Measurements from ENCODE around the gene MAMLD1.
A peak's percentile ranks its signal among the peaks of the same experiment; 100 is the strongest.

MAMLD1 gene

DNA sequence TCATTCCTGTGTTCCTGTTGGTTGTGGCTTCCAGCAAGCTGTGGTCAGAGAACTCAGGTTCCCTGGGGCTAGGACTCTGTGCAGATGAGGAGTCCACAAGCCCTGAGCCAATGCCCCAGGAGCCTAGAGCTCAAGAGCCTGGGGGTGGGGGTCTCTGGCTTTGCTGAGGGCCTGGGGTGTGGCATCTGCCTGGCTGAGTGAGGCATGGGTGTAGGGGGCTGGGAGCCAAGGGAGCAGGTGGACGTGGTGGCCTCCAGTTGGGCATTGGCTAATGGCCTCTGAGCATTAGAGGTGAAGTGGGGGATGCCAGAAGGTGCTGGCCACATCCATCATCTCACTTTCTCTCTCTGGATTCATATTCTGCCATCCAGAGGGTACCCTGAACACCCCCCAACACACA, 5.3 kb upstream of the MAMLD1 start:
- DNase-seq (ENCODE audit: low spot score), result no peak

DNA sequence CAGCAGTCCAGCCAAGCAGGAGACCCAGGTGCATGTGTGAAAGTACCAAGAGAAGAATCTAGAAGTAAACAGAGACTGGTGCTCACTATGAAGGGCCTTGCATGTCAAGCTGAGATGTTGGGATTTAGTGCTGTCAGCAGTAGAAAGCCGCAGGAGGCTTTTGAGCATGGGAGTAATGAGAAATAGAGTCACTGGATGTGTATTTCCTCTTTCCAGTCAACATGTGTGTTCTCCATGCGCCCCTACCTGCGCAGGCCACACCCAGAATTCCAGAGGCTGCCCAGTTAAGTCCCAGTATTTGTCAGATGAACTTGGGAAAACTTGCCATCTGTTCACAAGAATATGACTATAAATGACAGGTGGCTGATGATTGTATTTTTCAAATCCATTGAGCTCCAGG, 4.5 kb upstream of the MAMLD1 start:
- DNase-seq (ENCODE audit: low spot score), result no peak

DNA sequence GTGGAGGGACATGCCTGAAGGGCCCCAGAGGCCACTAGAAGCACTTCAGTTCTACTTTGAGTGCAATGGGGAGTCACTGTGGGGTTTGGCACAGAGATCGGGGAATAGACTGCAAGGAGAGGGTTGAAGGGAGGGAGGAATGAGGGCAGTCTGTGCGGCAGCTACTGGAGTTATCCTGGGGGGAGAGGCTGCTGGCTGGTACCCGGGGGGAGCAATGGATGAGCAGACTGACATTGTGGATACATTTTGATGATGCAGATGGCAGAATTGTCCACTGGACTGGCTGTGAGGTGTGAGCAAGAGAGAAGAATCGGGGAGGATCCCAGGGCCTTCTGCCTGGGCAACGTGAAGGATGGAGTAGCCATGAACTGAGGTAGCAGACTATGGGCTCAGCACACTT, 2.8 kb upstream of the MAMLD1 start:
- no peak for DNase-seq (ENCODE audit: low spot score)

DNA sequence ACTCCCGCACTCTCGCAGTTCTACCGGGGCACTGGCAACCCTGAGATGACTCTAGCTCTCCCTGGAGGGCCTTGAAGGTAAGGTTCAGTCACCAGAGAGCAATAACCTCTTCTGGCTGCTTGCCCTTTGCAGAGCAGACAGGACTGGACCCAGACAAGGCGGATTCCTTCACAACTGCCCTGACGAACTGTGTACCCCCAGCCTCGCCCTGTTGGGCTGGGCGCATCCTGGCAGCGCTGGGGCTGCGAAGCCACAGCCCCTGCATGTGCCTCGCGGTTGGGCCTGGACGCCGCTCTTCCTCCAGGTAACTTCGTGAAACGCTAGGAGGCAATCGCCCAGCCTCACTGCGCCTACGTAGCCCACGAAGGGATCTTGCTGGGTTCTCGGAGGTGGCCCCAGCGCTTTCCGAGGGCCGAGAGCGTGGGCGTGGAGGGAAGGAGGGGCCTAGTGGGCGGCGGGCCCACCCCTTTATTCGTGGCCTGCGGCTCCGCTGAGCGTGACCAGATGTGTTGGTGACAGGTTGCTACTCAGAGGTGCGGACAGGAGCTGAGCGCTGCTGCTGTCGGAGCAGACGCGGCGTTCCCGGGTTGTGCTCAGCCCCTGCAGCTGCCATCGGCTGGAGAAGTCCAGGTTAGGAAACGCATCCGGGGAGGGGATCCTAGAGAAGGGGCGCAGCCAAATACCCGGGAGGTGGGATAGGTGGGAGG, 1.9 kb upstream of the MAMLD1 start:
- DNase-seq (ENCODE audit: low spot score), result no peak

DNA sequence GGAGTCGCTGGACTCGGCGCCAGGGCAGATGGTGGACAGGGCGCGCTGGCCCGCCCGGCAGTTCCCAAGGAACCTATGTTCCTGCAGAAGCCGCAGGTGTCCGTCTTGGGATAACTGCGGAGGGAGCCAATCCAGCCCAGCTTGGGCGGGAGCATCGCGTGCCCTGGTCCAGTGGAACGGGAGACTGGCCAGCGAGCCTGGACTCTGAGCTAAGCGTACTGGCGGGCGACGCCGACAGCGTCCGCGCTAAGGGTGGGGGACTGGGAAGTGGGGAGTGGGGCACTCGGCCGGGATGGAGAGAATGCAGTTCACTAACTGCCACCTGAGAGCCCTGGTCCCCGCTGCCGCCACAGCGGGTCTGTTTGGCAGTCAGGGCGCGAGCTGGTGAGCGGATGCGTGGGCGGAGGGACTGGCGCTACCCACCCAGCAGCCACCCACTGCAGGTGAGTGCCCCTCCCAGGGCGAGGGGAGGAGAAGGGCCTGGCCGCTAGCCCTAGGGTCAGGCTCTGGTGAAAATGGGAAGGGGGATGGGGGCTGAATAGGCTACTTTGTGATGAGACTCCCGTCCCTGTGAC, 1.3 kb upstream of the MAMLD1 start:
- DNase-seq (ENCODE audit: low spot score), result peak; percentile 23

DNA sequence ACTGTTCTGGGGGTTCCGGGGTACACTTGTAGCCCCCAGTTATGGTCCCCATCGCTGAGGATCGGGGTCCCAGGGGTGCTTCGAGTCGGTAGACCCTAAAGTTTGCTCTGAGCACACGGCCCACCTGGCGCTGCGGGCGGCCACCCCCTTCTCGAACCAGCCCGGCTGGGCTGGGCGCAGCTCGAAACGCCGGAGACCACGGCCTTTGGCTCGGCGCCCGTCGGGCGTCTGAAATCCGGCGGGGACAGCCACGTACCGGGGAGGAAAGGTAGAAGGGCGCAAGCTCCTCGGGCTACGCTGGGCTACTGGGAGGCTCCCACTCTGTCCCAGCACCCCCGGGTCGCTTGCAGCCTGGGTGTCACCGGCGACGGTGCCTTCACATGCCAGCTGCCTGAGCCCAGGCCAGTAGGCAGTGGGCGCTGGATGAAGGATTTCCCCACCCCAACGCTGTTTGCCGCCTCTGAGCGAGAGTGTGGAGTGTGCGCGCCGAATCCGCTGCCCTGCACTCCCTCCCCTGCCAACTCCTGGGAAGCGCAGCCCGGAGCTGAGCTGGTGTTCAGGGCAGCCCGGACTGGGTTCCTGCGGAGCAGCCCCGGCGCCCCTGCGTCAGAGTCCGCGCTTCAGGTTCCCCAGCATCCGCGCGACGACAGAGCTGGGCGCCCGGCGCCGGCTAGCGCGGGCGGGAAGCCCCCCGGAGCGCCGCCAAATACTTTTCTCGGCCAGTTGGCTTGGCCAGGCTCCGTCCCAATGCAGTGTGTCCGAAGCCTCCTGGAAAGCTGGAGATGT, 637 bp downstream of the MAMLD1 start:
- peak; percentile 10 for DNase-seq (ENCODE audit: low spot score)

DNA sequence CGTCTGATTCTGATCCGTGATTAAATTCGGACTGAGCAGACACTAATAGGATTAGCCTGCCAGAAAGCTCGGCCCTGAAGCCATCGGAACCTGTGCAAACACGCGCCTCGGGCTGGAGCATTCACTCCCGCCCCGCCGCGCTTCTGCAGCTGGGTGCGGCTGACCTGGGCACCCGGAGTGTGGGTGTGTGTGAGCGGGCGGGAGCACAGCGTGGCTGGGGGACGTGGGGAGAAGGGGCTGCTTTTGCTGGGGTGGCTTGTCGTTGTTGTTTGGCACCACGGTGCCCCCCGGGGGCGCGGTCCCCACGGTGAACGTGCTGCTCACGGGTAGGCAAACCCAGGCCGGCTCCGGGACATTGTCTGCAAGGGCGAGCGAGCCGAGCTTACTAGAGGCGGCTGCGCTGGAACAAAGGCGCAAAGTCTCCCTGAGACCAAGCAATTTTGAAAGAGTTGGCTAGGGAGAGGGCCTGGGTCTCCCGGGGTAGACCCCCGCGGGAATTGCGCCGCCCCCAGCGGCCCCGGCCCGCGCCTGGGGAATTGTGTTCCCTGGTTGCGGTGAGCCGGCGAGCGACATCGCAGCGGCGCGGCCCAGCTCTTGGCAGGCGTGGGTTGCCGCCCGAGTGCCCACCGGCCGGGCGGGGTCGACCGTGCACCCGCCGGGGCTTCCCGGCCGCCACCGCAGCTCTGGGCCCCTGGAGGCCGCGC, 1.4 kb downstream of the MAMLD1 start:
- DNase-seq (ENCODE audit: low spot score), result peak; percentile 11

DNA sequence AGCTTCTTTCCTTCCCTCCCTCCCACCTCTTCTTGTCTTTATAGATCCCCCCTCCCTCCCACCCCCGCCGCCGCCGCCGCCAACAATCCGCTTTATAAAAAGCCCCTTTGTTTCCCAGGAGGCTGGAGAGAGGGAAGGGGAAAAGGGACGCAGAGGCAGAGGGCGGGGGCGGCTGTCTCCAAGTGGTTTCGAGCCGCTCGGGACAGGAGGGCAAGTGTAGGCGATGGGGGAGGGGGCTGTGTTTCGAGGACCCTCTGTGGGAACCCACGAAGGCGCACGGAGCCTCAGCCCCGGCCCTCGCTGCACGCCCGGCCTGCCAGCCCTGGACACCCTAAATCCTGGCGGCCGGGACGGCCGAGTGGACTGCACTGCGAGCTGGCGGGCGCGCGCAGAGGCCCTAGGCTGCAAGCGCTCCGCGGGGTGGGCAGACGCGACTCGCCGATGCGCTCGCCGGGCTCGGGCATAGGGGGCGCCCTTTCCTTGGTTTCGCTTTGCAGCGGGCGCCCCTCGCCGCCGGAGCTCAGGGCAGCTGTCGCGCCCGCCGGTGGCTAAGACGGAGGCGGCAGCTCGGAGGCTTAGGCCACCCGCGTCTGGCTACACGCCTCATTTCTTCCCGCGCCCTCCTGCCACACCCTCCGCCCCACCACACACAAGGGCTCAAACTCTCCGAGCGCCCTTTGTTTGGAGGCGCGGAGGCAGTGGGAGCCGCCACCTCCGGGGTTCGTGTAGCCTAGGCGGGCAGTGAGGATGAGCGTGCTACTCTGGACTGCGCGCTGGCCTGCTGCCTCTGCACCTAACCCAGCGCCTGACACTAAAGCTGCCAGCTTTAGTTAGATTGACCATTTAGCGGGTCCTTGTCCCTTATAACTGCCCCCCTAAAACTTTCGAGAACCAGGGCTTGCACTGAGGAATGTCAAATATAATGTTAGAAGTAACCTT, 2.2 kb downstream of the MAMLD1 start:
- peak; percentile 41 for DNase-seq (ENCODE audit: low spot score)

DNA sequence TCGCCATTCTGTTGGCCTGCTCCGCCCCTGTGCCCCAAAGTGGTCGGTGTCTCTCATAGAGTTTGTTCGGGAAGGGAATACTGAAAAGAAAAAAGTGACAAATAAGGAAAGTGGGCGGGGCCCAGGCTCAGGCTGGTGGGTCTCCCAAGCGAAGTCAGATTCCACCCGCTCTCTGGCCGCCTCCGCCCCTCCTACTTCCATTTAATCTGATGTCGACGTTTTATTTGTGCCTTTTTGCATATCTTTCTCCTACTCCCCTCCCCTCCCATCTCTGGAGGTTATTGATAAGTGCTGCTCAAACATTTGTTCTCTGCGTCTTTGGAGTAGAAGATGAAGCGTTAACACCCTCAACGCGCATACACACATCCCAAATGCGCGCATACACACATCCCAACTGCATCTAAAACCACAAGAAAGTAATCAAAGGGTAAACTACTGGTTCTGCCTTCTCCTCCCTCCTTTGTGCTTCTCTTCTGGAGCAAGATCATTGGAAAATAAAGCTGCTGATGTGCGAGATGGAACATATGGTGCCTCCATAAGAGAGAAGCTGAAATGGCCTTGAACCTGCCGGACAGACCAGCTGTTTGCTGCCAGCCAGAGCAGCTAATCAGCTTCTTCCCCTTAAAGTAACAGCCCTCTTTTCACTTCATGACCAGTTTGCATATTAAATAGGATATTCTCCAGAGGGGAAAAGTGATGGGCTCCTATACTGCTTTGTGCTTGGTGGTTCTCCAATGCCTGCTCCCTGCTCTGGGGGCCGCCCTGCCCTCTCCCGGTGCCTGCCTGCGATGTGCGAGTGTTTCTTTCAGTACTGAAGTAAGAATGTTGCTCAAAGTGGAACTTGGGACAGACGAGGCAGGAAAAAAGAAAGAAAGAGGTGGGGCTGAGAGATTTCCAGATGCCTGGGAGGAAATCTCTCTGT, 3.1 kb downstream of the MAMLD1 start:
- DNase-seq (ENCODE audit: low spot score), result peak; percentile 16

DNA sequence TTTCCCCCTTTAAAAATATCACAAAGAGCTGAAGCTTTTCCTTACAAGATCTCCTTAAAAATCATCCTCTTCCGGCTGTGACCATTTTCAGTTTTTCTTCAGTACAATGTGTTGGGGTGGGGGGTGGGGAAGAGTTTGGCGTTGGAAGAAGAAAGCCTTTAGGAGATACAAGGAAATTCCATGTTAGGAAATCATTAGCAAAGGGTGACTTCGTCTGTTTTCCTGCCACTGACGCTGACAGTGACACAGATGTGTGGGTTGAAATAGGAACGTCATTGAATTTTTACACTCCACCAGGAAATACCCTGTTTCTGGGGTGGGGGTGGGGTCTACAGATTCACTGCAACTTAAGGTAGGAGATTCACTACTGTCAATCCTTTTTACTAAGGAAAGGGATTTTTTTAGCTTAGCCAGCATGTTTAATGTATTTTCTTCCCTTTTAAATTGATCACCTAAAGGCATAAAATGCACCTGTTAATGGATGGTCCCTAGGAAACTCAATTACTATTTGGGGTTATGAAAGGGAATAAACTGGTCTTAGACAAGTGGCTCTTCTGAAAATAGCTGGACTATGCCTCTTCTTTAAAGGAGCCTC, 3.9 kb downstream of the MAMLD1 start:
- no peak for DNase-seq (ENCODE audit: low spot score)

DNA sequence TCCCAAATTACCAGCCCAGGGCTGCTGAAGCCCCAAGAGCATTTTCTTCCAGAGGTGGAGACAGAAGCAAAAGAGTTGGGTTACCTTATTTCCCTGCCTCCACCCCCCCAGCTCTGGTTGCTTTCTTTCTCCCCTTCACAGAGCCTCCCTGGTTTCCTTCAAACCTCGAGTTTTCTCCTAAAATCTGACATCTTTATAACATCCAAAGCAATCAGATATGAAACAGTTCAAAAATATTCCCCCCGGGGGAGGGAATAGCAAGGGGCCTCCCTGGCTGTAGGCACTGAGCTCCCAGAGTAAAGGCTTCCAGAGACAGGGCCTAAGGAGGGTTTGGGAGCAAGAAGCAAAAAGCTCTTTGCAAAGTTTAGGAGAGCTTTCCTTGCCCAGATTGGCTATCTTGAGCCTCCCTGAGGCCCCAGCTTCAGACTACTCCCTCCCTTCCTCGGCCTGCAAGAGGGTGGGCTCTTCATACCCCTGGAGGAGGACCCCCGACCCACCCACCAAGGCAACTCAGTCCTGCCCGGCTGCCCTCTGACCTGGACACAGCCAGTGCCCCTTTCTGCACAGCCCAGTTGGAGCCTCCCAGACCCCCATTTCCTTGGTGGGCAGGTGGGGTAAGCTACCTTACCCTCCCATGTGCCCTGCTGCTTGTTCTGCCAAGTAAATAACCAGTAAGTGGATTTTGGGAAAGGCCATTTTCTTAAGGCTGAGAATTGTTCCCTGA, 7.6 kb downstream of the MAMLD1 start:
- no peak for DNase-seq (ENCODE audit: low spot score)

DNA sequence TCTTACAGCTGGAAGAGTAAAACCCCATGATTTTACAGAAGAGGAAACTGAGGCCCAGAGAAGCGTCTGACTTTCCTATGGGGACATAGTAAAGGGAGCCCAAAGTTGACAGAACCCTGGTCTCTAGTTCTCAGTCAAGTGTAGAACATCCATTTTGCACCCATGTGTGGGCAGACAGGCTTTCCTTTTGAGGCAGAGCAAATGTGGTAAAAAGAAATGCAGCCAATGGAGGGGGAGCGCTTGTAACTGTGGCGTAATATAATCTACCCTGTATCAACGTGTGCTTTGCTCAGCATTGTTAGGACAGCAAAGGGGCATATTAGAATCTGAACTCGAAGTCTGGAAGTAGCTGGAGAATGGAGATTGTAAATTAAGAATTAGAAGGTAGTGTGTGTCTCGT, 8.8 kb downstream of the MAMLD1 start:
- no peak for DNase-seq (ENCODE audit: low spot score)

DNA sequence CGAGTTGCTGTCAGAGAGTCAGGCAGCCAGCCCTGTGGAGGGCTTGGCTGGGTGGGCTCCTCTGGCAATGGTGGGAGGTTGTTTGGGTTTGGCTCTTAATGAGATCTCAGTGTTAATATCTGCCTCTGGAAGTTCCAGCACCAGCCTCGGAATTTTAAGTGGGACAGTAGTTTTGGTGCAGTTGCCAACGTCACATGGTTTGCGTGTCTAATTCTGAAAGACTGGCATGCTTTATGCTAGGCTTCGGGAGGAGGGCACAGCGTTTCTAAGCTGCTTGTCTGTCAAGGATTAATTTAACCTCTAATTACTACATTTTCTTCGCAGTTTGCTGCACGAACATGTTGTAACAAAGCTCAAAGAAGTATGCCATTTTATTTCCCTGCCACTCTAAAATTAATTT, 9.2 kb downstream of the MAMLD1 start:
- DNase-seq (ENCODE audit: low spot score), result peak; percentile 5

DNA sequence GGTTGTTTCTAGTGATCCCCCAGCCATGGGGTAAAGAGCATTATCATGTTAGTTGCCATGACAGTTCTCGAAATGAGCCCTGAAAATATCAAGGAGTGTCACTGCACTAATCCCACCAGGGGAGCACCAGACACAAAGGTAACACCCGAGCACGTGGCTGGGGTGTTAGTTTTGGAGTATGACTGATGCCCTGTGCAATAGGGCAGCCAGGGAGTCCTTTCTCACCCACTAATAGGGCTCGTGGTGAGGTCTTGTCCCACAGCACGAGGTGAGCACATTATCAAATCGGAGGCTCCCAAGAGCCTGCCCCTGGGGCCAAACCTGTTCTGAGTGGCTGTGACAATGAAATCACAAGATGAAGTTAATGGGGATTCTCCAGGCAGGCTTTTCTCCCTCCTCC, 9.6 kb downstream of the MAMLD1 start:
- DNase-seq (ENCODE audit: low spot score), result no peak

DNA sequence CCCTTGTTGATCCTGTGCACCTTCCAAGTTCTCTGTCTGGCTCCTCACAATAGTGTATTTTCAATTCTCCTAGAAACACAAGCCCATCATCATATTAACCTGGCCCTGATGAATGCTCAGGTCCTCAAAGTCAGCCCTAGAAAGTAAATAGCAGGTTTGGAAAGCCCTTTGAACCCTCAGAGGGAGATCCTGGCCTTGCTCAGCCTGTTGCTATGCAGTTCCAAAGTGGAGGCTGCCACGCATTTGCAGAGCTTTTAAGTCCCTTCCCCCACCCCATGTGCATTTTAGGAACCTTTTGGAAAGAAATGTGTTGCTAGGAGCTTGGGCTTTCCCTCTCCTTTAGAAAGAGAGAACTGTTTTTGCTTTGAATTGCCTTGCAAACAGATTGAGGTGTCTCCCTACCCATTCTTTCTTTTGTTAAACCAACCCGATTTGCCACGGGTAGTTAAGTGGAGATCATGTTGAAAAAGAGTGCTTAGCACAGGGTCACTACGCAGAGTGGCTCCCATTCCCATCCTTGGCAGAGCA, 12.2 kb downstream of the MAMLD1 start:
- DNase-seq (ENCODE audit: low spot score), result no peak

DNA sequence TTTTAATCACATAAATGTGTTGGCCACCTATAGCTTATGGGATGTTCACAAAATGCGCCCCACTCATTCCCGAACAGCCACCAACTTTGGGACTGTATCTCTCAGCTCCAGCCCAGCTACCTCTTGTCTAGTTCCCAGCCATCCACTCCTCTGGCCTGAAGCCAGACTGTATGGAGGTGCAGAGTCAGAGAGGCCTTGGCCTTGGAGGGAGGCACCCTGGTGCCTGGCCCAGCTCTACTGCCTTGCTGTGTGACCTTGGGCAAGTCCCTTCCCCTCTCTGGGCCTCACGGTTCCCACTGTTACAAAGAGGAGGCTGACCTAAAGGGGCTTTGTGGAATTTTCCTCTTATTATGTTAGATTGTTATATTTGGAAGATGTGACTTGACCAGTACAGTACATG, 13.9 kb downstream of the MAMLD1 start:
- no peak for DNase-seq (ENCODE audit: low spot score)

DNA sequence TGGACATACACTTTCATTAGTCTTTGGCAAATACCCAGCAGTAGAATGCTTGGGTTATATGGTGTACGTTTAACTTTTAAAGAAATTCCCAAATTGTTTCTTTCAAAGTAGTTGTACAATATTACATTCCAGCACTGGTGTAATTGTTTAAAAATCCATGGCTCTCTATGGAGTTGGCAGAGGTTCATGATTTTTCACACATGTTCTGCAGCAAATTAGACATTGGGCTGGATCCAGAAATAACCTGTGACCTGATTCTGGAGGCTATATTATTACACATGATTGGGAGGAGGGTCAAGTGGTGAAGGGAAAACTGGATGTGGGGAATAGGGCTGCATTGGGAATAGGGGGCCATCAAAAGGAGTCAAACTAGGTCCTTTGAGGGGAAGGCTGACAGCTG, 41.9 kb downstream of the MAMLD1 start:
- no peak for DNase-seq (ENCODE audit: low spot score)

DNA sequence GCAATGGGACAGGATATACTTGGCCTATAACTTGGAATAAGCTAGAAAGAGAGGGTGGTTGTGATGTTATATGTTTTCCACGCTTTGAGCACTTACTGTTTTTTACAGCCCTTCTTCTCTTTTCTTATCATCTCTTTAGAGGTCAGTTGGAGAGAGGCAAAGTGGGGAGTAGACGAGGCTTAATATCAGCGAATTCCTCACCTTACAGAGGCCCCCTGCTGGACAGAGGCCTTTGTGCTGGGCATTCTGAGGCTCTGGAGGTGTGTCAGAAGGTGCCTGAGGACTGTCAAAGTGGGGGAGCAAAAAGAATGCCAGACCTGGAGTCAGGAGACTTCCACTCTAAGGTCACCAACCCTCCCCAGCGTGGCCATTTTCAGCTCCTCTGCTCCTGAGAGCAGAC, 42.5 kb downstream of the MAMLD1 start:
- DNase-seq (ENCODE audit: low spot score), result no peak

DNA sequence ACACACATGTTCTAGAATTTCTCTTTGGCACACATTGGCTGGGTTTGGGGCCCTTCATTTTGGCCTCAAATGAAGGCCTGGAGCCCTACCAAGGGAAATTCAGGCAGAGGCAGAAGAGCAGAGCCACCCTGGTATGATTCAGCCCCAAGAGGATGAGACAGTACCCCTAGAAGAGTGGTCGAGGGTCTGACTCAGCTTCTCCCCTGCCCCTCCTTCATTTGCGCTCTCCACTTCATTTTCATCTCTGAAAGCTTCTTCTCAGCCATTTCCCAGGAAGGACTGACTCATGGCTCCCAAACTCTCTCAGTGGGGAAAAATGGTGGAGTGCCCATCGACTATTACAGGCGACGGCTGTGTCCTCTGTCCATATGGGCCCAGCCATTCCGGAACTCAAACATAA, 43.5 kb downstream of the MAMLD1 start:
- DNase-seq (ENCODE audit: low spot score), result no peak
